ENCODE measurements around the gene CEACAM21.

DNA sequence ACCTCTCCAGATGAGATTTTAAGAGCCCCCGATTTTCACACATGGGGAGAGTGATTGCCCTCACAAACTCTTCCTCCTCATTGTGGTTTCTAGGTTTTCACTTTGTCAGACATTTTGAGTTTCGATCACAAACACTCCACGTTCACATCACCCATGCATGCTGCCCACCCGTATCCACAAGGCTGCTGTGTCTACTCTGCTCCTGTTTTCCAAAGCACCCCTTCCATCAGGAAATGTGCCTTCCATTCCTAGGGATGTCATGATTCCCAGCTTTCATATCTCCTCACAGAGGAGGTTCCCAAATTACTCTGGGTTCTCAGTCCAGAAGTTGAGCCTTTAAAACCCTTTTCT is 45.8 kb upstream of the CEACAM21 start:
- no peak for TF ChIP-seq ZNF24 (tag by site-specific recombination; IDR thresholded peaks at IDR 0.05)
- no peak for TF ChIP-seq SCRT1 (tag by site-specific recombination; IDR thresholded peaks at IDR 0.05; ENCODE audit: borderline replicate concordance)
- TF ChIP-seq, protein P1, sequence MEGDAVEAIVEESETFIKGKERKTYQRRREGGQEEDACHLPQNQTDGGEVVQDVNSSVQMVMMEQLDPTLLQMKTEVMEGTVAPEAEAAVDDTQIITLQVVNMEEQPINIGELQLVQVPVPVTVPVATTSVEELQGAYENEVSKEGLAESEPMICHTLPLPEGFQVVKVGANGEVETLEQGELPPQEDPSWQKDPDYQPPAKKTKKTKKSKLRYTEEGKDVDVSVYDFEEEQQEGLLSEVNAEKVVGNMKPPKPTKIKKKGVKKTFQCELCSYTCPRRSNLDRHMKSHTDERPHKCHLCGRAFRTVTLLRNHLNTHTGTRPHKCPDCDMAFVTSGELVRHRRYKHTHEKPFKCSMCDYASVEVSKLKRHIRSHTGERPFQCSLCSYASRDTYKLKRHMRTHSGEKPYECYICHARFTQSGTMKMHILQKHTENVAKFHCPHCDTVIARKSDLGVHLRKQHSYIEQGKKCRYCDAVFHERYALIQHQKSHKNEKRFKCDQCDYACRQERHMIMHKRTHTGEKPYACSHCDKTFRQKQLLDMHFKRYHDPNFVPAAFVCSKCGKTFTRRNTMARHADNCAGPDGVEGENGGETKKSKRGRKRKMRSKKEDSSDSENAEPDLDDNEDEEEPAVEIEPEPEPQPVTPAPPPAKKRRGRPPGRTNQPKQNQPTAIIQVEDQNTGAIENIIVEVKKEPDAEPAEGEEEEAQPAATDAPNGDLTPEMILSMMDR (tag by site-specific recombination; IDR thresholded peaks at IDR 0.05): no peak
- no peak for TF ChIP-seq ZFP69B (tag by site-specific recombination; IDR thresholded peaks at IDR 0.05)
- TF ChIP-seq, protein P2, sequence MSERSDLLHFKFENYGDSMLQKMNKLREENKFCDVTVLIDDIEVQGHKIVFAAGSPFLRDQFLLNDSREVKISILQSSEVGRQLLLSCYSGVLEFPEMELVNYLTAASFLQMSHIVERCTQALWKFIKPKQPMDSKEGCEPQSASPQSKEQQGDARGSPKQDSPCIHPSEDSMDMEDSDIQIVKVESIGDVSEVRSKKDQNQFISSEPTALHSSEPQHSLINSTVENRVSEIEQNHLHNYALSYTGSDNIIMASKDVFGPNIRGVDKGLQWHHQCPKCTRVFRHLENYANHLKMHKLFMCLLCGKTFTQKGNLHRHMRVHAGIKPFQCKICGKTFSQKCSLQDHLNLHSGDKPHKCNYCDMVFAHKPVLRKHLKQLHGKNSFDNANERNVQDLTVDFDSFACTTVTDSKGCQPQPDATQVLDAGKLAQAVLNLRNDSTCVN (tag by site-specific recombination; optimal IDR thresholded peaks at IDR 0.05): no peak
- no peak for TF ChIP-seq ZBTB7A (tag by site-specific recombination; IDR thresholded peaks at IDR 0.05; ENCODE audit: low read depth)
- no peak for TF ChIP-seq SP2 (tag by site-specific recombination; IDR thresholded peaks at IDR 0.05)
- TF ChIP-seq ZNF433 (tag by site-specific recombination; IDR thresholded peaks at IDR 0.05; ENCODE audit: low read depth): no peak
- no peak for TF ChIP-seq KLF9 (tag by site-specific recombination; IDR thresholded peaks at IDR 0.05; ENCODE audit: low read depth)
- TF ChIP-seq ZNF843 (tag by site-specific recombination; IDR thresholded peaks at IDR 0.05): no peak
- TF ChIP-seq, protein P3, sequence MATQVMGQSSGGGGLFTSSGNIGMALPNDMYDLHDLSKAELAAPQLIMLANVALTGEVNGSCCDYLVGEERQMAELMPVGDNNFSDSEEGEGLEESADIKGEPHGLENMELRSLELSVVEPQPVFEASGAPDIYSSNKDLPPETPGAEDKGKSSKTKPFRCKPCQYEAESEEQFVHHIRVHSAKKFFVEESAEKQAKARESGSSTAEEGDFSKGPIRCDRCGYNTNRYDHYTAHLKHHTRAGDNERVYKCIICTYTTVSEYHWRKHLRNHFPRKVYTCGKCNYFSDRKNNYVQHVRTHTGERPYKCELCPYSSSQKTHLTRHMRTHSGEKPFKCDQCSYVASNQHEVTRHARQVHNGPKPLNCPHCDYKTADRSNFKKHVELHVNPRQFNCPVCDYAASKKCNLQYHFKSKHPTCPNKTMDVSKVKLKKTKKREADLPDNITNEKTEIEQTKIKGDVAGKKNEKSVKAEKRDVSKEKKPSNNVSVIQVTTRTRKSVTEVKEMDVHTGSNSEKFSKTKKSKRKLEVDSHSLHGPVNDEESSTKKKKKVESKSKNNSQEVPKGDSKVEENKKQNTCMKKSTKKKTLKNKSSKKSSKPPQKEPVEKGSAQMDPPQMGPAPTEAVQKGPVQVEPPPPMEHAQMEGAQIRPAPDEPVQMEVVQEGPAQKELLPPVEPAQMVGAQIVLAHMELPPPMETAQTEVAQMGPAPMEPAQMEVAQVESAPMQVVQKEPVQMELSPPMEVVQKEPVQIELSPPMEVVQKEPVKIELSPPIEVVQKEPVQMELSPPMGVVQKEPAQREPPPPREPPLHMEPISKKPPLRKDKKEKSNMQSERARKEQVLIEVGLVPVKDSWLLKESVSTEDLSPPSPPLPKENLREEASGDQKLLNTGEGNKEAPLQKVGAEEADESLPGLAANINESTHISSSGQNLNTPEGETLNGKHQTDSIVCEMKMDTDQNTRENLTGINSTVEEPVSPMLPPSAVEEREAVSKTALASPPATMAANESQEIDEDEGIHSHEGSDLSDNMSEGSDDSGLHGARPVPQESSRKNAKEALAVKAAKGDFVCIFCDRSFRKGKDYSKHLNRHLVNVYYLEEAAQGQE (tag by site-specific recombination; IDR thresholded peaks at IDR 0.05): no peak

All from HEK293 (cell line).